Muscle of back (tissue), 13 donors: ENCODE results near the gene PDE4B. TPM values are rescaled to one million over a fixed set of nuclear protein-coding genes. Genes with fewer than 3 reads are reported as not detected.
A peak's percentile ranks its signal among the peaks of the same experiment; 100 is the strongest.

Source experiments
- DNase-seq, 3 donors: peaks; one replicate each; pipeline versions ENCODE4 v3.0.0 to v3.0.0-alpha.2; 2013
- long read RNA-seq, 9 donors: transcript quantifications; one replicate each; lab custom pipeline, GENCODE V29; 2026
- polyA plus RNA-seq, 10 donors: library from polyadenylated mRNA; unstranded; fragments of 120-200 nt; gene quantifications; one replicate each; pipeline ENCODE4 v1.2.1, GENCODE V29; 2013; ENCODE audit not compliant: insufficient read length in 10 of 10

The PDE4B gene
- polyA plus RNA-seq: 10 to 100 TPM; 13.9 to 26.6 (median 19.7) TPM
- long read RNA-seq, donor 1, partial matches to known transcripts: 0 of 2 reads
- long read RNA-seq, donor 1, other reads (novel, unspliced or antisense): 0 of 2 reads
- long read RNA-seq, donor 2, transcript PDE4B-203 (10 exons, 3,982 nt): major isoform, 5 of 5 reads
- long read RNA-seq, donor 2, partial matches to known transcripts: 0 of 5 reads
- long read RNA-seq, donor 2, other reads (novel, unspliced or antisense): 0 of 5 reads
- long read RNA-seq, donor 3: 0 reads
- long read RNA-seq, donor 4, partial matches to known transcripts: 0 of 1 reads
- long read RNA-seq, donor 4, other reads (novel, unspliced or antisense): 0 of 1 reads
- long read RNA-seq, donor 5, partial matches to known transcripts: 0 of 3 reads
- long read RNA-seq, donor 5, other reads (novel, unspliced or antisense): 0 of 3 reads
- long read RNA-seq, donor 6, partial matches to known transcripts: 0 of 2 reads
- long read RNA-seq, donor 6, other reads (novel, unspliced or antisense): 0 of 2 reads
- long read RNA-seq, donor 7, partial matches to known transcripts: 0 of 4 reads
- long read RNA-seq, donor 7, other reads (novel, unspliced or antisense): 0 of 4 reads
- long read RNA-seq, donor 8: 0 reads
- long read RNA-seq, donor 9, partial matches to known transcripts: 0 of 1 reads
- long read RNA-seq, donor 9, other reads (novel, unspliced or antisense): 0 of 1 reads

GRCh38 chr1:65792669-65793358 lies at the start of gene PDE4B:
PDE4B (plus strand) TSS chr1:65792895.
- DNase-seq: peak in 1 of 3 donors; percentile 51

- DNase-seq: no peak
Measured at GRCh38 chr1:65744731-65745130, 48.0 kb upstream of the PDE4B start.

- DNase-seq: no peak
Measured at GRCh38 chr1:65751961-65752360, 40.7 kb upstream of the PDE4B start.

- DNase-seq: peak; percentile 29 to 78 (median 47)
Measured at GRCh38 chr1:65756616-65757015, 36.1 kb upstream of the PDE4B start.

- no peak for DNase-seq
Measured at GRCh38 chr1:65757531-65757930, 35.2 kb upstream of the PDE4B start.

GRCh38 chr1:65758128-65758527 lies 34.6 kb upstream of the PDE4B start:
- no peak for DNase-seq

- DNase-seq: no peak
Measured at GRCh38 chr1:65759516-65759915, 33.2 kb upstream of the PDE4B start.

GRCh38 chr1:65762081-65762862 lies 30.4 kb upstream of the PDE4B start:
- no peak for DNase-seq

GRCh38 chr1:65764052-65764451 lies 28.6 kb upstream of the PDE4B start:
- DNase-seq: no peak

GRCh38 chr1:65765631-65766030 lies 27.1 kb upstream of the PDE4B start:
- DNase-seq: no peak

- DNase-seq: peak in 1 of 3 donors; percentile 54
Measured at GRCh38 chr1:65769636-65770035, 23.1 kb upstream of the PDE4B start.

GRCh38 chr1:65772607-65773006 lies 20.1 kb upstream of the PDE4B start:
- no peak for DNase-seq

- no peak for DNase-seq
Measured at GRCh38 chr1:65773391-65774123, 19.1 kb upstream of the PDE4B start.

- no peak for DNase-seq
Measured at GRCh38 chr1:65788762-65789161, 3.9 kb upstream of the PDE4B start.

- peak in 1 of 3 donors; percentile 28 for DNase-seq
Measured at GRCh38 chr1:65791396-65791795, 1.3 kb upstream of the PDE4B start.

- peak in 1 of 3 donors; percentile 19 for DNase-seq
Measured at GRCh38 chr1:65791801-65792668, 660 bp upstream of the PDE4B start.

GRCh38 chr1:65793359-65793732 lies 651 bp downstream of the PDE4B start:
- DNase-seq: peak in 1 of 3 donors; percentile 20

- DNase-seq: no peak
Measured at GRCh38 chr1:65795311-65795710, 2.6 kb downstream of the PDE4B start.

- no peak for DNase-seq
Measured at GRCh38 chr1:65799601-65800000, 6.9 kb downstream of the PDE4B start.

- DNase-seq: no peak
Measured at GRCh38 chr1:65804584-65804983, 11.9 kb downstream of the PDE4B start.
